Cerebellar nuclear complex (tissue), 1 donor: ENCODE data around the gene SRSF4.
A peak's percentile ranks its signal among the peaks of the same experiment; 100 is the strongest.
"Not testable (repeated sequence)": the region's sequence is repeated elsewhere in the genome, so short reads cannot be mapped to it uniquely, and the experiment has no call there.

Source experiments
- DNase-seq, 2 experiments: peaks; one replicate each; lab custom pipeline; 2025; lab: John Stamatoyannopoulos, UW

The SRSF4 gene

GRCh38 chr1:29181413-29182225 is at the start of gene SRSF4:
TSS of gene SRSF4 (minus strand) at chr1:29181900. CDS start at chr1:29181752, 148 bp downstream.
- peak; percentile 67 to 89 for DNase-seq

GRCh38 chr1:29230553-29231378 is 49.1 kb upstream of the SRSF4 start, which contains the start of gene MECR:
TSS of gene MECR (minus strand) at chr1:29230934. CDS start at chr1:29230906, 28 bp downstream.
- DNase-seq: peak in 1 of 2 experiments; percentile 66

DNA sequence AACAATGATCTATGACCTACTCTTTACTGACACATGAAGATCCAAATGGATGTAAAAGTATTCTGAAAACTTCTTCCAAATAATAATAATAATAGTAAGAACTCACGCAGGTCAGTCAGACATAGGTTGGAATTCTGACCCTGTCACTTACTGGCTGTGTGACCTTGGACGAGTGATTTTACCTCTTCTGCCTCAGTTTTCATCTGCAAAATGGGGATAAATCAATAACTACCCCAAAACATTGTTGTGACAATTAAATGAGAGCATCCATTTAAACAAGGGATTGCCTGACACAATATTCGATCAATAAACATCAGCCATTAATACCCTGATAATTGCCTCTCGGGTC is 48.5 kb upstream of the SRSF4 start:
- no peak for DNase-seq

DNA sequence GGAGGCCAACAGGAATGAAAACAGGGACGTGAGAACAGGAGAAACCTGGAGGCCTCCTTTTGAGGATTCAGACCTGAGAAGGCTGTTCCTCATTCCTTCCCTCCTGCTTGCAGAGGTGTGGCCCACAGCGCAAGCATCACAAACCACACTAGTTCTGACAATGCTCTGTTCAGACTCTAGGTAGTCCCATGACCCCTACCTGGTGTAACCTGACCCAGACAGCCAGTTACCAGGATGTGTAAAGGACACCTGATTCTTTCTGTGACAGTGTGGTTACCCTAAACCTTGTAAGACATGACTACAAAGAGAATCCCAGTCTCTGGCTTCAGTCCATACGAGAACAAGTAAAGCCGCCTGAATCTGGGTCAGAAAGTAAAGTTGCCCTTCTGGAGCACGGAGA is 45.8 kb upstream of the SRSF4 start:
- DNase-seq: no peak

DNA sequence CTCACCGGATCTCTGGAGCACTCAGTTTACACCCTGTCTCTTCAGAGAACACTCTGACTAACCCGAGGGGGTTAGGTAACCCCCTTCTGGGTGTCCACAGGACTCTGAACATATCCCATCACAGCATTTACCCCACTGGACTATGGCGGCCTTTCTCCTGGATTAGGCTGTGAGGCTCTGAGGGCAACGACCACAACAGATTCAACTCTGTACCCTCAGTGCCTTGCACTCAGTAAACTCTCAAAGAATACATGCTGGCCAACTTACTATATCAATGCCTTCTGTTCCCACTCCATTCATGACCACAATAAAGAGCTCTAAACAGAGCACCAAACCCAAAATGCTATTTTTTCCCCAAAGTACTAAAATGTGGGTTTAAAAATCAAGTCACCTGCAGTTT is 43.7 kb upstream of the SRSF4 start:
- no peak for DNase-seq

GRCh38 chr1:29224356-29224837 is 42.7 kb upstream of the SRSF4 start:
- no peak for DNase-seq

DNA sequence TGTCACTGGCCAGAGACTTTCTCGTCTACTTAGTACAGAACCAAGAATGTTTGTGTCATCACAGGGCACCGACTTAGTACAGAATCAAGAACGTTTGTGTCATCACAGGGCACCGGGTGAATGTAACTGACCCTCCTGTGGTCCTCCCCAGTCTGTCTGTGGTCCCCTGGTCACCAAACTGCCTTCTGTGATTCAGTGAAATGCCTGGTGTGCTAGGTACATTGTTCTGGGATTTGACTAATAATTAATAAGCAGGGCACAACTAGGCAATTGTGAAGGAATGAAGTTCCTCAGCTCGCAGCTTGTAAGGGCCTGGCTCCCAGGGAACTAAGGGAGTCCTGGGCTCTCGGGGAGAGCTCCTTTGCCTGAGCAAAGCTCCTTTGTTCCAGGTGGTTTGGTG is 41.8 kb upstream of the SRSF4 start:
- DNase-seq: no peak

DNA sequence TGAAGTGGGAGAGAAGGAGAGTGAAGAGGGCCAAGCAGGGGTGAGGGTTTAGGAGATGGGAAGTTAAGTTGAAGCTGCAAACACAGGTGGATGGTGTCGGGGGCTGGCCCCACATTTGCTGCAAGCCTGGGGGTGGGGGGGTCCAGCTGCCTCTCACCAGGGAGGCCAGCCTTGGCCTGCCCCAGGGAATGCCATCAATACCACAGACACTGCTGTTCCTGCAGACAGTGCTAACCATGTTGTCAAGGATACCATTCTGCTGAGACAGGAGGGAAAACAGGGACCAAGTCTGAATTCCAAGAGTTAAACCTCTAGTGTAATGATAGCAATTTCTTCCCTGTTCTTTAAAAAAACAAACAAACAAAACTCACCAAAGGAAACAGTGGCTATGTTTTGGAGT is 41.0 kb upstream of the SRSF4 start:
- DNase-seq: no peak

DNA sequence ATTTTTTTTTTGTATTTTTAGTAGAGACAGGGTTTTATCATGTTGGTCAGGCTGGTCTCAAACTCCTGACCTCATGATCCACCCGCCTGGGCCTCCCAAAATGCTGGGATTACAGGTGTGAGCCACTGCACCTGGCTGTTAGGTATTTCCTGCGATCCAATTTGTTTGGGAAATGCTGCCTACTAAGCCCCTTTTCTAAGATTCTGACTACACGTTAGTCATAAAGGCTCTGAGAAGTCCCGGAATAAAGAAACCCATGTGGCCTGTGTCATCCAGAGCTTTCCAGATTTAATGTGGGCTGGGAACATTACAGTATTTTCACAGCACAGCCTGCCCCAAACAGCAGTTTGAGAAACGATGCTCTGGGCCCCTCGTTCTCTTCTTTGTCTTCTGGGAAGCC is 40.6 kb upstream of the SRSF4 start:
- DNase-seq: not testable (repeated sequence)

DNA sequence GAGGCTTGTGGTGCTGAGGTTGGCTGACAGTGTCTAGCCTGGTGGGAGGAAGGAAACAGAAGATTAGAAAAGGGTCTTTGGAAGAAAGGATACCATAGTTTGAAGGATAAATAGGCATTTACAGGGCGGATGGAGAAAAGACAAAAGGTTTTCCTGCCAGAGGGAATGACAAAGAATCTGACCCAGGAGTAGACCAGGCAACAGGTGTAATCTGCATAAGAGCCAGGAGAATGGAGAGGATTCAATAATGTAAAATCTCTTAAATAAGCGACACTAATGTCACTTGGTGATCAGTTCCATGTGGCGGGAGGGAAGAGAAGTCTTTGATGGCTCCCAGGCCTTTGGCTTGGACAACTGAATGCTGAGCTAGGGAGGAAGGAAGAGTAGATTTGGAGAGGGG is 39.6 kb upstream of the SRSF4 start:
- DNase-seq: no peak

DNA sequence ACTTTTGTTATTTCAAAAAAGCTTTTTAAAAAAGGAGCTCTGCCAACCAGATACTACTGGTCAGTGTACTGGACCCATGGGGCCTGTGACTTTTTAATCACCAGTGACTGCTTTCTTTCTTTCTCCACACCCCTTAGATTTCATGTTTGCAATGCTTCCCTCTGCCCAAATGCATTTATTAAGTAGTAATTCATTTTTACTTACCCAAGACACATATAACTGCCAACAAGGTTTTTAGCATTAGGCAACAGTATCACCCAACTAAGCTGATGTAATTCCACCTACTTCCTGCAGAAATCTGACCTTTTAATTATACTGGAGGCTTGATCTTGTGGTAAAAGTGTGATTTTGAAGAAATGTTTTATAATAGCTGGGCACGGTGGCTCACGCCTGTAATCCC is 36.5 kb upstream of the SRSF4 start:
- no peak for DNase-seq

DNA sequence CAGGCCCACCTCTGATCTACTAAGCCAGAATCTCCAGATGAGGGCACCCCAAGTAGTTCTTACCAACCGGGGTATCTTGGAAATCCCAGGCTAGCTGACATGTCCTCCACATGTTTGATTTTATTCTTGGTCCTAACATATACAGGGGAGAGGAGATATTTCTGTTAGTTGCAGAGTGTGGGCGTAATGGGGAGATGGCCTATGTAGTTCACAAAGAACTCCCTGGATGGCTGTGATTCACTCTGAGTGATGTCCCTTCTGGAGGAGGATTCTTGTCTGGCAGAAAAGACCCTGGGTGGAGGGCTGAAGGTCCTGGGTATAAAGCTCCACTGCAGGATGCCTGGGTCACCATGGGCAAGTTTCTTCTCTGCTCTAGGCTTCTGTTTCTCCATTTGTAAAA is 35.9 kb upstream of the SRSF4 start:
- DNase-seq: no peak

DNA sequence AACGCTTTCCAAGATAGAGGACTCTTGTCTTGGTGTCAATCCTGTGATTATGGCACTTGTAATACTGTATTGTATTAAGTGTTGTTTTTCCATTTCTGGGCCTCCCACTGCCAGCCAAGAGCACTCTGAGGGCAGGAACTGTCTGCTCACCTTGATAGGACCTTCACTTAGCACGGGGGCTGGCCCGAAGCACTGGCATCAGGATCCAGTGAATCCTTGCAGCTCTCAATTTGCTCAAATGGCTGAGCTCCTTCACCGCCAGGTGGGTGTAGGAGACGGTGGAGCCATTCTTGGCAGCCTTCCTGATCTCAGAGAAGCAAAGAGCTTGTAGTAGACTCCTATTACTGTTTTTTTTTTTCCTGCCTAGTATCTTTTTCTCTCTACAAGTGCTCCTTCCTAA is 31.4 kb upstream of the SRSF4 start:
- DNase-seq: no peak

GRCh38 chr1:29211086-29212030 is 29.7 kb upstream of the SRSF4 start:
- DNase-seq: peak; percentile 25 to 45

- DNase-seq: no peak
These were observed 28.8 kb upstream of the SRSF4 start for GRCh38 chr1:29210278-29211085.

GRCh38 chr1:29209173-29209572 is 27.5 kb upstream of the SRSF4 start:
- no peak for DNase-seq

DNA sequence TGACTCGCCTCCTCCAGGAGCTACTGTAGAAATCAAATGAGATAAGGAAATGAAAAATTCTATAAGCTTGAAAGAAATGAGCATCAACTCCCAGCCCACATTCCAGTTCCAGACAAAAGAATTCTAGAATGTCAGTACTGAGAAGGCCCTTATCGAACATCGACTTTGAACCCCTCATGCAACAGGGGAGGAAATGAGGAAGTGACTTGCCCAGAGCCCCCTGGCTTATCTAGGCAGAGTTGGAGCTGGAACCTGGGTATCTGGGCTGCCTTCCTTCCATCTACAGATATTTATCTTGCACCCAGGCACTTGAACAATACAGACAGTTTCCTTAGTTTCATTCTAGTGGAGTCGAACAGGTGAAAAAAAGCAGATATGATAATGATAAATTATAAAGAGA is 26.7 kb upstream of the SRSF4 start:
- no peak for DNase-seq

DNA sequence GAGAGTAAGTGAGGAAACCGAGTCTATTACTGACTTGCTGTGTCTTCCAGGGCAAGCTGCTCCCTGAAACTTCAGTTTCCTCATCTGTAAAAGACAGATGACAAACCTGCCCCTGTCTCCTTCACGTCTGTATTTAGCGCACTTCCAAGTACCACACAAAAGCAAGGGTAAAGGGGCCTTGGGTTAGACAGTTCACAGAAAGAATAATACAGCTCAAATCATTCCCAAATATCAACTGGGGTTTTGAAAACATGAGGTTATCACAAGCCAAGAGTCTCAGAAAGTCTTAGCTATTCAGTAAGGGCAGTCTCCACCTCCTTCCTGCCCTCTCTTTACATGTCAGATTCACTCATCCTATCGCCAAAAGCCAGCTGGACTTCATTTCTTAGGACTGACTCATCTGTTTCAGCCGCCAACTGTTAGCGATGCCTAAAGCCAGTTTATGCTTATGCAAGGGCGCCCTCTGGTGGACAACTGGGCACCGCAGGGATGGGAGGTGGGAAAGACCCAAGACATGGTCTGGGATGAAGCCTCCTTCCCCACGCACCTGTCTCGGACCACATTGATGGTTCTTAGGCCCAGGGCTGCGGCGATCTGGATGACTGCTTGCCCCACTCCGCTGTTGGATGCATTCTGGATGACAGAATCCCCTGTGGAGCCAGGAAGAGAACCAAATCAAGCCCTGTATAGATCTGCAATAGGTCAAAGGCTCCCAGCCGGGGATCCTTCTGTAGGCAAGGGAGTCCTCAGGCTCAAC is 21.1 kb upstream of the SRSF4 start:
- DNase-seq: peak in 1 of 2 experiments; percentile 86

GRCh38 chr1:29202053-29202452 is 20.4 kb upstream of the SRSF4 start:
- DNase-seq: no peak

GRCh38 chr1:29201595-29202051 is 19.9 kb upstream of the SRSF4 start:
- DNase-seq: no peak
